IMR-90 (cell line): ENCODE data around the gene RNGTT. TPM values are rescaled to one million over a fixed set of nuclear protein-coding genes. Genes with fewer than 3 reads are reported as not detected.

ENCODE experiments used
- ATAC-seq: fragments of 200-7000 bp; cut with Tn5 transposase; 2 replicates; pipeline ENCODE4 v1.9.1; 2020; ENCODE audit warnings: low read depth, mild to moderate bottlenecking, moderate library complexity
- BruUV-seq: library from RNA; stranded (reverse); fragments of 400-500 nt; replicated peaks from 2 replicates; lab custom pipeline; 2021; lab: Mats Ljungman, UMichigan
- CTCF ChIA-PET: fragments of 300-600 bp; formaldehyde crosslinking; extraction: SDS; loops from one replicate; lab custom pipeline; 2021; ENCODE audit warnings: antibody characterized with exemption; lab: Yijun Ruan, JAX
- POLR2A ChIA-PET: fragments of 300-600 bp; sonication (Branson Sonifier 250); formaldehyde crosslinking; loops from one replicate; lab custom pipeline; 2022; ENCODE audit warnings: antibody characterized with exemption; ENCODE audit not compliant: unreplicated experiment; lab: Charles Lee
- DNase-seq: peaks from one replicate; pipeline ENCODE4 v3.0.0; 2013
- H2AFZ ChIP-seq: replicated peaks from 2 replicates; pipeline ENCODE3; 2013; ENCODE audit warnings: low read length, mild to moderate bottlenecking; ENCODE audit not compliant: poor library complexity
- H2AK5ac ChIP-seq: 2 replicates; pipeline ENCODE4 v1.6.1; 2013; ENCODE audit warnings: low read depth, low read length, inconsistent platforms
- H2AK9ac ChIP-seq: replicated peaks from 2 replicates; pipeline ENCODE3; 2013; ENCODE audit warnings: mild to moderate bottlenecking, low read depth, low read length, moderate library complexity; ENCODE audit not compliant: poor library complexity
- H2BK120ac ChIP-seq: 2 replicates; pipeline ENCODE4 v1.6.1; 2013; ENCODE audit warnings: low read depth, low read length, inconsistent platforms
- H2BK15ac ChIP-seq: 3 replicates; pipeline ENCODE4 v1.6.1; 2013; ENCODE audit warnings: low read depth, low read length, inconsistent platforms
- H2BK20ac ChIP-seq: 2 replicates; pipeline ENCODE4 v1.6.1; 2013; ENCODE audit warnings: low read depth, mild to moderate bottlenecking, inconsistent platforms, low read length, moderate library complexity
- H2BK5ac ChIP-seq: 2 replicates; pipeline ENCODE4 v1.6.1; 2013; ENCODE audit warnings: mild to moderate bottlenecking, low read depth, low read length, inconsistent platforms; ENCODE audit not compliant: poor library complexity, severe bottlenecking
- H3K14ac ChIP-seq: replicated peaks from 2 replicates; pipeline ENCODE4 v1.6.1; 2013; ENCODE audit warnings: low read depth, low read length, inconsistent platforms
- H3K18ac ChIP-seq: 2 replicates; pipeline ENCODE4 v1.6.1; 2013; ENCODE audit warnings: low read depth, low read length, control low read depth
- H3K23ac ChIP-seq: 2 replicates; pipeline ENCODE4 v1.6.1; 2013; ENCODE audit warnings: low read depth, low read length, inconsistent platforms
- H3K27ac ChIP-seq: 2 replicates; pipeline ENCODE4 v1.5.1; 2013; ENCODE audit warnings: mild to moderate bottlenecking, control low read depth, low read length; ENCODE audit not compliant: insufficient read depth
- H3K27me3 ChIP-seq: 2 replicates; pipeline ENCODE4 v1.6.1; 2013; ENCODE audit warnings: low read length; ENCODE audit not compliant: control insufficient read depth, insufficient read depth
- H3K36me3 ChIP-seq: 2 replicates; pipeline ENCODE4 v1.6.1; 2013; ENCODE audit warnings: low read length, mixed read lengths; ENCODE audit not compliant: control insufficient read depth, insufficient read depth
- H3K4ac ChIP-seq: 2 replicates; pipeline ENCODE4 v1.6.1; 2013; ENCODE audit warnings: low read depth, low read length, inconsistent platforms
- H3K4me1 ChIP-seq: 2 replicates; pipeline ENCODE4 v1.6.1; 2013; ENCODE audit warnings: low read length, mixed read lengths; ENCODE audit not compliant: control insufficient read depth, insufficient read depth
- H3K4me2 ChIP-seq: 2 replicates; pipeline ENCODE4 v1.6.1; 2013; ENCODE audit warnings: low read depth, mild to moderate bottlenecking, control low read depth, low read length, moderate library complexity
- H3K4me3 ChIP-seq: 2 replicates; pipeline ENCODE4 v1.5.1; 2013; ENCODE audit warnings: low read depth, mild to moderate bottlenecking, control low read depth, low read length, moderate library complexity; ENCODE audit not compliant: insufficient read depth
- H3K56ac ChIP-seq: 2 replicates; pipeline ENCODE4 v1.6.1; 2013; ENCODE audit warnings: low read length, inconsistent platforms; ENCODE audit not compliant: insufficient read depth; ENCODE audit errors: extremely low read depth
- H3K79me1 ChIP-seq, 2 experiments: 2 replicates each; pipeline ENCODE4 v1.6.1; 2013; ENCODE audit warnings: low read length in 2 of 2, inconsistent platforms in 1 of 2, low read depth in 1 of 2
- H3K9ac ChIP-seq: 2 replicates; pipeline ENCODE4 v1.6.1; 2013; ENCODE audit warnings: low read depth, low read length, control low read depth
- H3K9me1 ChIP-seq: 2 replicates; pipeline ENCODE4 v1.6.1; 2013; ENCODE audit warnings: low read length, inconsistent platforms; ENCODE audit not compliant: insufficient read depth
- H3K9me3 ChIP-seq: 2 replicates; pipeline ENCODE4 v1.6.1; 2013; ENCODE audit warnings: low read length; ENCODE audit not compliant: control insufficient read depth, insufficient read depth
- H4K20me1 ChIP-seq: 2 replicates; pipeline ENCODE4 v1.6.1; 2013; ENCODE audit warnings: low read length, inconsistent platforms; ENCODE audit not compliant: insufficient read depth
- H4K5ac ChIP-seq: 2 replicates; pipeline ENCODE4 v1.6.1; 2013; ENCODE audit warnings: mild to moderate bottlenecking, low read depth, low read length, control low read depth
- H4K8ac ChIP-seq, 2 experiments: 2 replicates each; pipeline ENCODE4 v1.6.1; 2013; ENCODE audit warnings: low read depth in 2 of 2, low read length in 2 of 2, control low read depth in 1 of 2, inconsistent platforms in 1 of 2
- H4K91ac ChIP-seq: 2 replicates; pipeline ENCODE4 v1.6.1; 2013; ENCODE audit warnings: low read depth, low read length, inconsistent platforms; ENCODE audit not compliant: insufficient read depth
- FOS ChIP-seq: fragments of 150-350 bp; IDR thresholded peaks from 2 replicates; pipeline ENCODE4 v1.6.1; 2016; ENCODE audit warnings: low read depth, low read length
- MXI1 ChIP-seq: IDR thresholded peaks from 2 replicates; pipeline ENCODE4 v1.6.1; 2012; ENCODE audit warnings: low read depth, mild to moderate bottlenecking, low read length, moderate library complexity, borderline replicate concordance
- RAD21 ChIP-seq: IDR thresholded peaks from 2 replicates; pipeline ENCODE4 v1.6.1; 2012; ENCODE audit warnings: low read length, improper control_type of control experiment
- RFX5 ChIP-seq: IDR thresholded peaks from 2 replicates; pipeline ENCODE4 v1.8.0; 2012; ENCODE audit warnings: low read depth, mild to moderate bottlenecking, low read length, moderate library complexity
- WGBS, 2 experiments: methylation state at CpG; one replicate each; pipeline versions ENCODE4 v1.1.5 to v1.1.7; 2013; ENCODE audit warnings: missing lambda C conversion rate in 2 of 2; ENCODE audit not compliant: insufficient read length in 1 of 2; ENCODE audit errors: extremely low coverage in 2 of 2; 5-methylcytosine and 5-hydroxymethylcytosine counted together
- dilution Hi-C: fragments of 300-500 bp; cut with HindIII; formaldehyde crosslinking; loops from one replicate; pipeline ENCODE4 v1.14.3; 2018; ENCODE audit warnings: low sequenced_read_pairs; ENCODE audit not compliant: unreplicated experiment
- in situ Hi-C: fragments of 300-500 bp; cut with MboI; formaldehyde crosslinking; loops from 3 replicates; pipeline ENCODE4 v1.14.3; 2019; ENCODE audit warnings: low sequenced_read_pairs, inconsistent platforms, mixed read lengths
- intact Hi-C: fragments of 100-400 bp; cut with micrococcal nuclease; formaldehyde crosslinking; loops from 2 replicates; pipeline ENCODE4 v1.10.0; 2022
- polyA plus RNA-seq, 3 experiments: library from polyadenylated mRNA; depleted of rRNA; stranded (reverse); fragments of >200 nt; gene quantifications; 2 replicates each; pipeline ENCODE4 v1.2.3, GENCODE V29; 2012; ENCODE audit warnings: low replicate concordance in 1 of 3
- total RNA-seq: library from RNA; depleted of rRNA; stranded (reverse); fragments of >200 nt; gene quantifications from 2 replicates; pipeline ENCODE4 v1.2.3, GENCODE V29; 2012

RNGTT gene
- total and polyA plus RNA-seq, 2 of the 4 experiments (the other 2 are of a cell fraction) = 5.4 to 21.7 TPM

DNA sequence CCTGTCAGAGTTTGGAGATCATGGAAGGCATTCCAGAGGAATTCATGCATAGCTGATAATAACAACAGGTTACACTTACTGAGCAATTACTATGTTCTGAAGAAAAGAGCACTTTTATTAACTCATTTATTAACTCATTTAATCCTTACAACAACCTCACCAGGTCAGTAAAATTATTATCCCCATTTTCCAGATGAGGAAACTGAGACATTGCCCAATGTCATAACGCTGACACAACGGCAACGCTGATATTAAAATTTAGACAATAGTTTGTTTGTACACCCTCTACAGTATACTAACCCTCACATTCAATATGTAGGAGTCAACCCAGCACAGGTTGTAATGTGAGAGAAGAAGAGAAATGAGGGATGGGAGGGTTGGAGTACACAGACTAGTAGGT lies 105.0 kb downstream of the RNGTT start:
- BruUV-seq = no TSS peak
- peaks cover 3% of the 10 kb centered on the region; the same call in 1 of the 2 replicates for H3K36me3 ChIP-seq
- no peak for TF ChIP-seq MXI1
- no peak for TF ChIP-seq RFX5
- TF ChIP-seq FOS = no peak
- no peak for TF ChIP-seq RAD21
- no peak overlapping the region for H3K14ac ChIP-seq
- H3K9me3 ChIP-seq = no peaks in the 10 kb centered on the region
- H3K27ac ChIP-seq = no peak overlapping the region
- intact Hi-C loops = no loop called here
- no peak overlapping the region for H2BK15ac ChIP-seq
- dilution Hi-C loops = no loop called here
- H3K4ac ChIP-seq = no peak overlapping the region
- H3K9me1 ChIP-seq = peaks cover 3% of the 10 kb centered on the region
- H4K5ac ChIP-seq = no peak overlapping the region
- DNase-seq (no peak), ATAC-seq (no peak)
- no peak overlapping the region for H2AK5ac ChIP-seq
- H3K23ac ChIP-seq = no peak overlapping the region
- no peak overlapping the region for H2BK120ac ChIP-seq
- H3K4me2 ChIP-seq = no peak overlapping the region
- H2AK9ac ChIP-seq = no peak overlapping the region
- H3K79me1 ChIP-seq = peaks cover 2 to 4% of the 10 kb centered on the region in 2 experiments; a peak in 1 of 4 replicates
- peaks cover 2% of the 10 kb centered on the region; the same call in 1 of the 2 replicates for H3K4me1 ChIP-seq
- no peaks in the 10 kb centered on the region for H4K20me1 ChIP-seq
- ChIA-PET POLR2A (no interaction called here), CTCF (interaction anchor here (0.9 to 1.5 kb wide), 2 partner anchors 9 to 45 kb away, joined by 3 read pairs; no protein-coding TSS in a partner anchor)
- in situ Hi-C loops = loop anchor here (25.0 kb wide), 1 partner anchor 1296 kb away; no protein-coding TSS in a partner anchor
- H3K18ac ChIP-seq = no peak overlapping the region
- H3K56ac ChIP-seq = no peak overlapping the region
- WGBS, 2 experiments = no CpG with 5 or more reads among the region's 3 CpGs
- H2BK5ac ChIP-seq = no peak overlapping the region
- H3K4me3 ChIP-seq = no peak overlapping the region
- no peak overlapping the region for H2BK20ac ChIP-seq
- H4K91ac ChIP-seq = no peak overlapping the region
- H3K9ac ChIP-seq = no peak overlapping the region
- H4K8ac ChIP-seq = no peak overlapping the region
- H2AFZ ChIP-seq = no peak overlapping the region
- no peaks in the 10 kb centered on the region for H3K27me3 ChIP-seq
